Kidney glomerular epithelial cell (primary cell): ENCODE data around the gene COA1.

Experiments
- DNase-seq: peaks from one replicate; lab custom pipeline; 2025; lab: John Stamatoyannopoulos, UW

Gene COA1

DNA sequence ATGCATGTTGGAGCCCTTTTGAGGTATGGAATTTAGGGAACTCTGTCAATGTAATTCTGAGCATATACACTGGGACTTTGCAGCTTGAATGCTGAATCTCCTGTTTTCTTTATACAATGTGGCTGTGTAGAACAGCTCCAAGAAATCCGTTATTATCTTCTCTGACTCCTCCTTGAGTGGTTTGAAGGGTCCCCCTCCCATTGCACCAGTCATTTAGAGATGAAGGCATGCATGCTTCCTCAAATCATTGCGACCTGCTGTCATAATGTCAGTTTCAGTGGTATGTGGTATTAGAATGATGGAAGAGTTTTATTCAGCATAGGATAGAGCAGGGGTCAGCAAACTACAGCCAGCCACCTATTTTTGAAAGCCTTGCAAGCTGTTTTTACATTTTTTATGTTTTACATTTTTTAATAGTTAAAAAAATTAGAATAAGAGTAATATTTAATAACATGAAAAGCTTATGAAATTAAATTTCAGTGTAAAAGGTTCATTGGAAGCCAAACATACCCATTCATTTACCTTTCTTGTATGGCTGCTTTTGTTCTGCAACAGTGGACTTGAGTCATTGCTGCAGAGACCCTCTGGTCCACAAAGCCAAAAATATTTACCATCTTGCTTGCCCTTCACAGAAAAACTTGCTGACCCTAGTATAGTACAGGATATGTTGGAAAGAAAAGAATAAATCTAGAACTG, 138.3 kb downstream of the COA1 start:
- DNase-seq, result no peak

DNA sequence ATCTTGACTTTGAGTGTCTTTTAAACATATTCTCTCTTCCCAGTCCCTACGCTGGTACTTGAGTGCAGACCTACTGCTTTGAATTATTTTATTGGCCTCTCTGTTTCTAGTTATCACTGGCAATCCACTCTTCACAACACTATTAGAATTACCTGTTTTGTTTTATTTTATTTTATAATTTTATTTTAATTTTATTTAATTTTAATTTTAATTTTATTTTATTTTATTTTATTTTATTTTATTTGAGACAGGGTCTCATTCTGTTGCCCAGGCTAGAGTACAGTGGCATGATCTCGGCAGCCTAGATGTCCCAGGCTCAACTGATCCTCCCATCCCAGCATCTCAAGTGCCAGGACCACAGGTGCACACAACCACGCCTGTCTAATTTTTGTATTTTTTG, 139.6 kb downstream of the COA1 start:
- no peak for DNase-seq
